HG02943 (cell line): ENCODE results near the gene CKB.

Source experiments
- ATAC-seq: cut with Tn5 transposase; IDR thresholded peaks from one replicate; pipeline ENCODE4 v1.9.1; 2021; ENCODE audit warnings: mild to moderate bottlenecking, low read depth, moderate library complexity; ENCODE audit not compliant: unreplicated experiment

Gene CKB

DNA sequence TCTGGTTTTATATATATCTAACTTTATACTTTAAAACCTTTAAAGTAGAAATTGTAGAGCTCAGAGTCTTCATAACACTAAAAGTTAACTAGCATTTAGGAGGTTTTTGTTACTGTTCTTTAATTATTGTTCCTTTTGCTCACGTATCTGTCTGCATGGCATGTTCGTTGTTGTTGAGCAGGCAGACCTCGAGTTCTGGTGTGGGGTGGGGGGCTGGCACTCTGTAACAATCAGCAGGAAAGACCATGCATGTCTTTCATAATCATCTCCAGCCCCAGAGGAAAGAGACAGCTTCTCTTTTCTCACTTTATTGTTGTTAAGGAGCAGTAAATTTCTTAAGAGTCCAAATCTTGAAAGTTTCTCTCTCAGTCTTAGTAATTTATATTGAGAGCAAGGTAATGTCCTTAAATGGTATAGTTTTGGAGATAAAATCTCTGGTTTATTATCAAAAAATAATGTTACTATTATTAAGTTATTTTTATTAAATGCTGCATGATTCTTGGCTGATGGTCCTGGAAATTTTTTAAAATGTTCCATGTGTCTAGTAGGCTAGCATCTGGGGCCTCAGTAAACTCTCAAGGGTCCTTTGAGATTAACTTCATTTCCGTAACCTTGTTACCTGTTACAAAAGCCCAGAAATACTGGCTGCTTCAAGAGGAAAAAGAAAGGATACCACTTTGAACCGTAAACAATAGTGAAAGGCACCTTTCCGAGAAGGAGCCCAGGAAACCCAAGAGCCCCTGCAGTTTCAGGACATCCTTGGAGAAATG lies 30.3 kb downstream of the CKB start:
- ATAC-seq: no peak

DNA sequence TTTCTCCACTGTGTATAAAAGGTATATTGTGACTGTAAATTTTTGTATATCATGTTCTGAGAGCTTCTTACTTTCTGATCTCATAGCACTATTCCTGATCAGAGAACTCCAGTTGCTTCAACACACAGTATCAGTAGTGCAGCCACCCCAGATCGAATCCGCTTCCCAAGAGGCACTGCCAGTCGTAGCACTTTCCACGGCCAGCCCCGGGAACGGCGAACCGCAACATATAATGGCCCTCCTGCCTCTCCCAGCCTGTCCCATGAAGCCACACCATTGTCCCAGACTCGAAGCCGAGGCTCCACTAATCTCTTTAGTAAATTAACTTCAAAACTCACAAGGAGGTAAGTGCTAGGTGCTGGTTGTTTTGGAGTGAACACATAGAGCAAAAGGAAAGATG lies 30.9 kb downstream of the CKB start:
- no peak for ATAC-seq

- no peak for ATAC-seq
These were observed 33.0 kb downstream of the CKB start for GRCh38 chr14:103489621-103490020.

GRCh38 chr14:103488960-103489359 lies 33.7 kb downstream of the CKB start:
- ATAC-seq: no peak

GRCh38 chr14:103488071-103488470 lies 34.6 kb downstream of the CKB start:
- ATAC-seq: no peak

- ATAC-seq: no peak
These were observed 37.1 kb downstream of the CKB start for GRCh38 chr14:103485504-103485903.

DNA sequence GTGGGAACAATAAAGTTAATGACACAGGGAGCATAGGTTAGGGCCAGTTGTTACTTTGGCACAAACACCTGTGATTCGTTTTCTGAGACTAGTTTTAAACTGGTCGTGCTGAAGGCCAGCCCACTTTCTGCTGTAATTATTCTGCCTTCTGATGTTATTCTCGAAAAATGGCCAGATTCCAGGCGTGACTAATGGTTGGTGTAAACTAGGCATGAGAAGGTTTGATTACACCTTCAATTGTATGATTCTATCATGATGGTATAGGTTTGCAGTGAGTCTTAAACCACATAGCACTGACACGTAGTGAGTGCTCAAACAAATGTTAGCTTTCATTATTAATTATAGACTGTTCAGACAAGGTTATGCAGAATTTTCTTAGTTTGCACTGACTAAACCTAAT lies 39.0 kb downstream of the CKB start:
- ATAC-seq: no peak

- ATAC-seq: no peak
These were observed 42.0 kb downstream of the CKB start for GRCh38 chr14:103480595-103480994.

GRCh38 chr14:103476631-103477030 lies 46.0 kb downstream of the CKB start:
- no peak for ATAC-seq

DNA sequence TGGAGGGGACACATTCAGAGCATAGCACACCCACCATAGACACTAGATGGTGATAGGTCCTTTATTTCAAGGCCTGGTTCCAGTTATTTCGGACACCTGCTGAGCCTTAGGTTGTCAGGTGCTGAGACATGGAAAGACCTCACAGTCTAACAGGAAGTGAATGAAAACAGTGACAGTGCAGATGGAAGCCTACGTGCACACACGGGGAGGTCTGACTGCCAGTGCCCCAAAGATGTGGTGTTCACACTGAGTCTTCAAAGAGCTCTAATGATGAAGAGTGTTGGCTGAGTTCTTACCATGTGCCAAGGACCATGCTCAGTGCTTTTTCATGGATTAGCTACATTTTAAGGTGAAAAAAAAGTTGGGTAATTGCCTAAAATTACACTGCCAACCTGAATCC lies 46.6 kb downstream of the CKB start:
- no peak for ATAC-seq

DNA sequence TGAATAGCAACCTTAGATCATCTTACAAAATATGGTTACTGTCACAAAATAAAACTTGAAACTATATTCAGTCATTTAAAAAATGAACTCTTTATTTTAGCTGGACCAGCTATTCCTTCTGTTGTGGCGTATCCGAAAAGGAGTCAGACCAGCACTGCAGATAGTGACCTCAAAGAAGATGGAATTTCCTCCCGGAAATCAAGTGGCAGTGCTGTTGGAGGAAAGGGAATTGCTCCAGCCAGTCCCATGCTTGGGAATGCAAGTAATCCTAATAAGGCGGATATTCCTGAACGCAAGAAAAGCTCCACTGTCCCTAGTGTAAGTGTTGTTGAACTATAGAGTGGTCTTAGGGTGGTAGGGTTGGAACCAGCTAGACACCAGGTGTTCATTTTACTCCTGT lies 47.7 kb downstream of the CKB start:
- ATAC-seq: no peak

GRCh38 chr14:103472939-103473338 lies 49.7 kb downstream of the CKB start:
- no peak for ATAC-seq
